Transverse colon (tissue), 4 donors: ENCODE results near the gene POLR2L.

Experiments used
- CTCF ChIP-seq, 5 experiments: fragments of 200-600 bp in 3 of 5; fragments of 450-650 bp in 2 of 5; sonication (generic) in 3 of 5; IDR thresholded peaks; 1 replicate in 2 of 5; 2 replicates in 3 of 5; pipeline ENCODE4 v1.5.1; 2016 to 2017; ENCODE audit warnings: antibody characterized with exemption in 5 of 5, inconsistent platforms in 3 of 5, mild to moderate bottlenecking in 2 of 5, moderate library complexity in 1 of 5
- EP300 ChIP-seq: sonication (generic); formaldehyde crosslinking; IDR thresholded peaks from one replicate; pipeline ENCODE4 v1.6.1; 2017; ENCODE audit warnings: antibody characterized with exemption, low read depth
- POLR2A ChIP-seq: fragments of 450-650 bp; IDR thresholded peaks from one replicate; pipeline ENCODE4 v1.6.1; 2016; ENCODE audit warnings: antibody characterized with exemption, mild to moderate bottlenecking, moderate library complexity
- POLR2AphosphoS5 ChIP-seq, 3 donors: sonication (generic); formaldehyde crosslinking; IDR thresholded peaks; one replicate each; pipeline ENCODE4 v1.6.1; 2016; ENCODE audit warnings: antibody characterized with exemption in 3 of 3

DNA sequence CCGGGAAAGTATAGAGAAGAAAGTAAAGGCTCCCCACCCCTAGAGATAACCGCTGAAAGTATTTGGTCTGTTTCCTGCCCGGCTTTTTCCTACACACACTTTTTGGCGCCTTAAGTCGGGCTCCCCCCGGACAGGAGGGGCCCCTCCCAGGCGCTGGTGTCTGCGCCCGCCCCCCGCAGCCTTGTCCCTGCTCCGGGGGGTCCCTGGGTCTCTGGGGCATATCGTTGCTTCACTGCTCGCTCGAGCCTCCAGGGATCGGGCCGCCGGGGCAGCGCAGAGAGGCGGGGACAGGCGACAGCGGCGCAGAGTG lies 15.5 kb downstream of the POLR2L start:
- no peak for TF ChIP-seq CTCF (IDR thresholded peaks at IDR 0.05)
- no peak for TF ChIP-seq POLR2A
- no peak for TF ChIP-seq POLR2AphosphoS5 (IDR thresholded peaks at IDR 0.05)
- TF ChIP-seq EP300: no peak
